K562 (cell line): ENCODE results near the gene EXOC3L1. TPM values are rescaled to one million over a fixed set of nuclear protein-coding genes. Genes with fewer than 3 reads are reported as not detected.

Experiments used
- ARID2 ChIP-seq: fragments of 450-650 bp; IDR thresholded peaks from 2 replicates; pipeline ENCODE4 v1.6.1; 2017; ENCODE audit warnings: antibody characterized with exemption, mild to moderate bottlenecking
- BACH1 ChIP-seq: fragments of 200-800 bp; sonication (Bioruptor generic); IDR thresholded peaks from 2 replicates; pipeline ENCODE4 v1.6.1; 2016; ENCODE audit warnings: missing genetic modification characterization, missing compliant biosample characterization
- CGGBP1 ChIP-seq: fragments of 250-450 bp; sonication (Bioruptor Pico); IDR thresholded peaks from 2 replicates; pipeline ENCODE4 v1.9.0; 2021; ENCODE audit warnings: mild to moderate bottlenecking
- EGR1 ChIP-seq: fragments of 450-650 bp; conservative IDR thresholded peaks from 2 replicates; pipeline ENCODE4 v1.6.1; 2017; ENCODE audit warnings: mild to moderate bottlenecking
- ELK3 ChIP-seq: fragments of 450-650 bp; formaldehyde crosslinking; IDR thresholded peaks from 2 replicates; pipeline ENCODE4 v1.4.0; 2020; ENCODE audit warnings: mild to moderate bottlenecking
- ETV1 ChIP-seq: fragments of 450-650 bp; conservative IDR thresholded peaks from 2 replicates; pipeline ENCODE4 v1.6.1; 2016; ENCODE audit warnings: missing genetic modification characterization, control low read depth, low read depth, missing compliant biosample characterization
- GABPB1 ChIP-seq: sonication (generic); formaldehyde crosslinking; IDR thresholded peaks from 2 replicates; pipeline ENCODE4 v1.8.0; 2022; ENCODE audit warnings: mild to moderate bottlenecking, missing genetic modification reagents
- IRF9 ChIP-seq: fragments of 450-650 bp; IDR thresholded peaks from 2 replicates; pipeline ENCODE4 v1.6.1; 2016; ENCODE audit warnings: missing biosample characterization, missing genetic modification characterization
- KDM4B ChIP-seq, 2 experiments: fragments of 450-650 bp in 1 of 2; sonication (generic) in 1 of 2; IDR thresholded peaks; 2 replicates each; pipeline ENCODE4 v1.6.1; 2016 to 2017; ENCODE audit warnings: borderline replicate concordance in 2 of 2, antibody characterized with exemption in 1 of 2, low read depth in 1 of 2, mild to moderate bottlenecking in 1 of 2
- MAFG ChIP-seq: fragments of 450-650 bp; conservative IDR thresholded peaks from 2 replicates; pipeline ENCODE4 v1.6.1; 2016; ENCODE audit warnings: missing genetic modification characterization, missing compliant biosample characterization
- MTA2 ChIP-seq: fragments of 450-650 bp; IDR thresholded peaks from 2 replicates; pipeline ENCODE4 v1.6.1; 2016; ENCODE audit warnings: low read depth
- NFXL1 ChIP-seq: fragments of 450-650 bp; formaldehyde crosslinking; IDR thresholded peaks from 2 replicates; pipeline ENCODE4 v1.4.0; 2021; ENCODE audit warnings: mild to moderate bottlenecking
- PRMT5 ChIP-seq: sonication (generic); formaldehyde crosslinking; IDR thresholded peaks from 2 replicates; pipeline ENCODE4 v1.5.0; 2020; ENCODE audit warnings: missing genetic modification reagents
- PTRF ChIP-seq: fragments of 450-650 bp; IDR thresholded peaks from 2 replicates; pipeline ENCODE4 v1.6.1; 2016; ENCODE audit warnings: mild to moderate bottlenecking, missing genetic modification characterization, missing compliant biosample characterization
- STAT5A ChIP-seq: IDR thresholded peaks from 2 replicates; pipeline ENCODE4 v1.6.1; 2012; ENCODE audit warnings: low read length, inconsistent platforms, borderline replicate concordance
- TCF15 ChIP-seq: fragments of 250-450 bp; sonication (Bioruptor Pico); IDR thresholded peaks from 2 replicates; pipeline ENCODE4 v1.8.0; 2022; ENCODE audit warnings: moderate library complexity, mild to moderate bottlenecking, inconsistent platforms
- TCF3 ChIP-seq: sonication (generic); formaldehyde crosslinking; IDR thresholded peaks from 2 replicates; pipeline ENCODE4 v1.4.0; 2020; ENCODE audit warnings: mild to moderate bottlenecking, missing genetic modification reagents
- XRCC5 ChIP-seq: fragments of 200-400 bp; formaldehyde crosslinking; IDR thresholded peaks from 2 replicates; pipeline ENCODE4 v1.6.1; 2017; ENCODE audit warnings: low read depth, mild to moderate bottlenecking, low read length
- ZBTB33 ChIP-seq: sonication (generic); formaldehyde crosslinking; IDR thresholded peaks from 2 replicates; pipeline ENCODE4 v1.8.1; 2023; ENCODE audit warnings: mild to moderate bottlenecking, missing genetic modification reagents
- ZFX ChIP-seq: sonication (generic); formaldehyde crosslinking; IDR thresholded peaks from 2 replicates; pipeline ENCODE4 v1.8.0; 2022; ENCODE audit warnings: mild to moderate bottlenecking, missing genetic modification reagents, moderate library complexity
- ZKSCAN8 ChIP-seq: fragments of 200-800 bp; sonication (Bioruptor generic); IDR thresholded peaks from 2 replicates; pipeline ENCODE4 v1.6.1; 2016; ENCODE audit warnings: missing genetic modification characterization, missing compliant biosample characterization
- ZNF175 ChIP-seq: fragments of 200-800 bp; sonication (Bioruptor generic); IDR thresholded peaks from 2 replicates; pipeline ENCODE4 v1.6.1; 2016; ENCODE audit warnings: low read depth, mild to moderate bottlenecking, missing genetic modification characterization, missing compliant biosample characterization
- ZNF589 ChIP-seq: fragments of 200-800 bp; sonication (Bioruptor generic); IDR thresholded peaks from 2 replicates; pipeline ENCODE4 v1.6.1; 2016; ENCODE audit warnings: low read depth, missing genetic modification characterization, missing compliant biosample characterization
- polyA plus RNA-seq, 8 experiments: library from polyadenylated mRNA; depleted of rRNA in 4 of 8; stranded (reverse) in 5 of 8; unstranded in 3 of 8; fragments of >200 nt; fragmentation: Nextera tagmentation in 2 of 8; fragmentation: Illumina TruSeq in 1 of 8; extraction: Ambion mirVana in 2 of 8; extraction: Trizol in 1 of 8; gene quantifications; 2 replicates each; pipeline versions ENCODE4 v1.2.1 to v1.2.3, GENCODE V29; 2011 to 2014; ENCODE audit warnings: inconsistent platforms in 1 of 8, missing spikeins in 1 of 8
- total RNA-seq, 7 experiments: library from RNA; depleted of rRNA in 6 of 7; stranded (reverse); fragments of >200 nt in 6 of 7; fragmentation: Illumina TruSeq in 2 of 7; extraction: Trizol in 2 of 7; gene quantifications; 2 replicates each; pipeline versions ENCODE4 v1.2.1 to v1.2.3, GENCODE V29; 2011 to 2021; ENCODE audit warnings: low replicate concordance in 1 of 7

The EXOC3L1 gene
- total and polyA plus RNA-seq, 9 of the 15 experiments (the other 6 are each of a cell fraction or from before 2014, with no cell fraction given), result 0.08 TPM; not detected in 8

- no peak for TF ChIP-seq ELK3 (CRISPR knock-in tag)
- TF ChIP-seq TCF3, result no peak
- TF ChIP-seq PTRF (tag), result no peak
- no peak; the same call in 1 of the 2 replicates for TF ChIP-seq BACH1 (tag)
- TF ChIP-seq PRMT5 (CRISPR knock-in tag), result no peak
- peak; percentile 88 for TF ChIP-seq ZFX (CRISPR knock-in tag)
- TF ChIP-seq ZNF175 (CRISPR knock-in tag), result no peak
- TF ChIP-seq ARID2, result no peak
- peak in 1 of 2 experiments; percentile 99; a peak in 2 of 4 replicates for TF ChIP-seq KDM4B (IDR thresholded peaks at IDR 0.05; ENCODE audit: borderline replicate concordance in 2 of 2, low read depth in 1 of 2)
- TF ChIP-seq MAFG (tag), result no peak
- TF ChIP-seq STAT5A, result no peak; the same call in 1 of the 2 replicates
- TF ChIP-seq ETV1 (tag), result peak; percentile 86
- TF ChIP-seq MTA2, result no peak
- TF ChIP-seq EGR1, result peak; percentile 97
- TF ChIP-seq ZNF589 (CRISPR knock-in tag), result no peak
- peak; percentile 100 for TF ChIP-seq GABPB1 (CRISPR knock-in tag)
- no peak for TF ChIP-seq NFXL1 (CRISPR knock-in tag)
- TF ChIP-seq IRF9 (tag), result no peak
- no peak for TF ChIP-seq CGGBP1
- no peak for TF ChIP-seq ZKSCAN8 (CRISPR knock-in tag)
- no peak for TF ChIP-seq XRCC5
- no peak for TF ChIP-seq TCF15 (CRISPR knock-in tag)
- peak; percentile 40; the same call in 1 of the 2 replicates for TF ChIP-seq ZBTB33 (CRISPR knock-in tag)
Observed at GRCh38 chr16:67226804-67227566, 37.0 kb upstream of the EXOC3L1 start, which contains the start of gene TMEM208 (continued).
